Measurements from ENCODE around the gene CDH4. TPM values are rescaled to one million over a fixed set of nuclear protein-coding genes. Genes with fewer than 3 reads are reported as not detected.

Gene CDH4
- total and polyA plus RNA-seq, 2 of the 8 experiments (the other 6 are each of a cell fraction or from before 2014, with no cell fraction given), result 4.3 to 7.9 TPM

DNA sequence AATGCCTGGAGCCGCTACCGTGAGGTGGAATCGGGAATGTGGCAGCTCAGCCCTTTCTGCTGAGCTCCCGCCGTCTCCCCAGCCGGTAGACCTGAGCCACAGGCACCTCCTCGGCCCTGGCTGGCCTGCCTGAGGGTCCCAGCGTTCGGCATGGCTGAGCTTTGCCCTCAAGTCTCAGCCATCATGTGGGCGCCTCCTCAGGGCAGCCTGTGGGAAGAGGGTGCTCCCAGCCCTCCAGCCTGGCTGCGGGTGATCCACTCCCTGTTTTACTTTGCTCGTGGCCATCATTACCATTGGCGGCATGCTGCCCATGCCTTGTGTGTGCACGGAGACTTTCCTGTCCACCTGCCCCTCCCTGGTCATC lies 329.7 kb downstream of the CDH4 start:
- Histone ChIP-seq H2AFZ (ENCODE audit: low read length) (no peak overlapping the region), H3K79me2 (ENCODE audit: control insufficient read depth in 1 of 2, insufficient read depth in 2 of 2, low read length in 2 of 2) (no peaks in the 10 kb centered on the region), H3K4me3 (ENCODE audit: extremely low read depth in 1 of 4, insufficient read depth in 2 of 4, low read depth in 3 of 4, low read length in 4 of 4) (no peak overlapping the region), H3K79me1 (ENCODE audit: low read depth, low read length) (no peaks in the 10 kb centered on the region), H2BK120ac (replicated peaks; ENCODE audit: low read depth, low read length) (no peak overlapping the region), H3K18ac (ENCODE audit: extremely low read depth, low read length) (peak overlapping the region; percentile 60; the same call in 1 of the 2 replicates), H3K9ac (replicated peaks in 1 of 4; ENCODE audit: extremely low read depth in 1 of 4, low read depth in 3 of 4, low read length in 3 of 4) (no peak overlapping the region), H2AK5ac (ENCODE audit: low read depth, low read length) (no peak overlapping the region), H3K36me3 (ENCODE audit: control insufficient read depth in 2 of 4, insufficient read depth in 4 of 4, low read length in 3 of 4) (no peaks in the 10 kb centered on the region), H3K27ac (ENCODE audit: low read depth, low read length) (no peak overlapping the region), H3K9me3 (ENCODE audit: insufficient read depth in 2 of 2, low read depth in 1 of 2, low read length in 1 of 2) (no peaks in the 10 kb centered on the region), H2BK5ac (ENCODE audit: low read depth, low read length) (no peak overlapping the region), H2BK12ac (ENCODE audit: low read depth, low read length) (peak overlapping the region; percentile 60; the same call in 1 of the 2 replicates), H2BK15ac (ENCODE audit: low read length) (0 out of 2 replicates have a peak overlapping the region, but pooled peaks have one; percentile 46), H2BK20ac (ENCODE audit: low read length) (no peak overlapping the region), H3K56ac (replicated peaks; ENCODE audit: insufficient read length, low read depth, low read length) (no peak overlapping the region), H3K14ac (ENCODE audit: insufficient read length) (no peak overlapping the region), H3K4ac (replicated peaks; ENCODE audit: insufficient read length, low read depth, low read length) (no peak overlapping the region), H3K4me2 (ENCODE audit: insufficient read depth in 1 of 2, low read depth in 2 of 2, low read length in 2 of 2) (no peak overlapping the region; a peak in 1 of 4 replicates), H3K23me2 (ENCODE audit: low read depth, low read length) (peaks cover 10% of the 10 kb centered on the region; the same call in 1 of the 2 replicates), H3K23ac (ENCODE audit: insufficient read length) (no peak overlapping the region), H4K8ac (ENCODE audit: extremely low read depth, insufficient read depth, low read length) (peak overlapping the region; percentile 89), H4K20me1 (replicated peaks in 1 of 2; ENCODE audit: control insufficient read depth in 1 of 2, insufficient read depth in 2 of 2, low read length in 2 of 2) (peaks cover 0 to 3% of the 10 kb centered on the region in 2 experiments), H4K5ac (ENCODE audit: insufficient read length, low read depth, low read length) (no peak overlapping the region), H3K4me1 (replicated peaks in 1 of 4; ENCODE audit: control insufficient read depth in 3 of 4, insufficient read depth in 4 of 4, low read length in 3 of 4) (peaks cover 0 to 14% (median under 1%) of the 10 kb centered on the region in 4 experiments; a peak in 2 of 7 replicates), H3K27me3 (replicated peaks in 1 of 4; ENCODE audit: control insufficient read depth in 3 of 4, extremely low read depth in 1 of 4, insufficient read depth in 3 of 4, low read length in 3 of 4) (peaks cover 0 to 11% (median 5%) of the 10 kb centered on the region in 4 experiments; a peak in 3 of 7 replicates), H4K91ac (replicated peaks; ENCODE audit: insufficient read length, low read length) (no peak overlapping the region)
- ChIA-PET CTCF (ENCODE audit: partially characterized antibody) (interaction anchor here (1.0 kb wide), 1 partner anchor 16 kb away, joined by 3 read pairs; no protein-coding TSS in a partner anchor), POLR2A (ENCODE audit: partially characterized antibody) (interaction anchor here (1.0 kb wide), 1 partner anchor 145 kb away, joined by 3 read pairs; no protein-coding TSS in a partner anchor)
- DNase-seq (ENCODE audit: low read depth in 1 of 2, low spot score in 2 of 2), result no peak
- no peak for FAIRE-seq
- TF ChIP-seq SP1 (IDR thresholded peaks at IDR 0.05; ENCODE audit: low read depth, low read length) (0 out of 2 replicates have a peak, but pooled peaks have one; percentile 52), SIN3A (conservative IDR thresholded peaks at IDR 0.05 in 1 of 2, IDR thresholded peaks at IDR 0.05 in 1 of 2; ENCODE audit: low read depth in 1 of 2, low read length in 2 of 2) (no peak), ASH2L (IDR thresholded peaks at IDR 0.05; ENCODE audit: low read length) (no peak)
- TF ChIP-seq, protein P1, sequence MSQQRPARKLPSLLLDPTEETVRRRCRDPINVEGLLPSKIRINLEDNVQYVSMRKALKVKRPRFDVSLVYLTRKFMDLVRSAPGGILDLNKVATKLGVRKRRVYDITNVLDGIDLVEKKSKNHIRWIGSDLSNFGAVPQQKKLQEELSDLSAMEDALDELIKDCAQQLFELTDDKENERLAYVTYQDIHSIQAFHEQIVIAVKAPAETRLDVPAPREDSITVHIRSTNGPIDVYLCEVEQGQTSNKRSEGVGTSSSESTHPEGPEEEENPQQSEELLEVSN (IDR thresholded peaks at IDR 0.05), result peak; percentile 63
- TF ChIP-seq, protein P2, sequence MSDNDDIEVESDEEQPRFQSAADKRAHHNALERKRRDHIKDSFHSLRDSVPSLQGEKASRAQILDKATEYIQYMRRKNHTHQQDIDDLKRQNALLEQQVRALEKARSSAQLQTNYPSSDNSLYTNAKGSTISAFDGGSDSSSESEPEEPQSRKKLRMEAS (IDR thresholded peaks at IDR 0.05), result peak; percentile 42; the same call in 1 of the 2 replicates
- WGBS, 2 experiments (ENCODE audit: extremely low coverage in 1 of 2, insufficient coverage in 1 of 2, insufficient read length in 1 of 2, insufficient replicate concordance in 2 of 2, low coverage in 1 of 2, low lambda C conversion rate in 2 of 2, missing lambda C conversion rate in 1 of 2), result 88% methylated on average over 10 of the region's 14 CpGs; no CpG with 5 or more reads in 1 of the 2 experiments

All from H1 (cell line).